Sigmoid colon (tissue), 7 donors: ENCODE measurements around the gene MGP. TPM values are rescaled to one million over a fixed set of nuclear protein-coding genes. Genes with fewer than 3 reads are reported as not detected.

ENCODE experiments used
- DNase-seq: peaks from one replicate; pipeline ENCODE4 v3.0.0-alpha.2; 2019
- H3K27ac ChIP-seq, 4 donors: fragments of 200-600 bp; sonication (generic); one replicate each; pipeline ENCODE4 v1.5.1; 2016 to 2019; ENCODE audit warnings: mild to moderate bottlenecking in 1 of 4
- H3K27me3 ChIP-seq, 3 donors: fragments of 200-600 bp; sonication (generic); one replicate each; pipeline ENCODE4 v1.5.1; 2019; ENCODE audit warnings: mild to moderate bottlenecking in 1 of 3
- H3K36me3 ChIP-seq, 4 donors: fragments of 200-600 bp; sonication (generic); one replicate each; pipeline ENCODE4 v1.5.1; 2016 to 2019
- H3K4me1 ChIP-seq, 4 donors: fragments of 200-600 bp; sonication (generic); one replicate each; pipeline ENCODE4 v1.5.1; 2017 to 2019
- H3K4me3 ChIP-seq, 4 donors: fragments of 200-600 bp; sonication (generic); one replicate each; pipeline ENCODE4 v1.5.1; 2017 to 2019; ENCODE audit warnings: mild to moderate bottlenecking in 2 of 4, moderate library complexity in 1 of 4
- H3K9me3 ChIP-seq, 4 donors: fragments of 200-600 bp in 3 of 4; sonication (generic) in 3 of 4; one replicate each; pipeline versions ENCODE4 v1.5.1 to v1.6.1; 2013 to 2019
- CTCF ChIP-seq, 4 experiments: fragments of 450-650 bp in 3 of 4; fragments of 200-600 bp in 1 of 4; IDR thresholded peaks; one replicate each; pipeline ENCODE4 v1.5.1; 2016 to 2019; ENCODE audit warnings: antibody characterized with exemption in 4 of 4, mild to moderate bottlenecking in 3 of 4, moderate library complexity in 2 of 4
- EP300 ChIP-seq, 4 donors: sonication (generic); formaldehyde crosslinking; IDR thresholded peaks; one replicate each; pipeline ENCODE4 v1.6.1; 2017; ENCODE audit warnings: antibody characterized with exemption in 4 of 4
- POLR2A ChIP-seq, 2 donors: fragments of 450-650 bp; IDR thresholded peaks; one replicate each; pipeline ENCODE4 v1.6.1; 2016; ENCODE audit warnings: antibody characterized with exemption in 2 of 2, mild to moderate bottlenecking in 2 of 2, moderate library complexity in 2 of 2
- POLR2AphosphoS5 ChIP-seq, 4 donors: sonication (generic); formaldehyde crosslinking; IDR thresholded peaks; one replicate each; pipeline ENCODE4 v1.6.1; 2017; ENCODE audit warnings: antibody characterized with exemption in 4 of 4
- WGBS, 2 donors: extraction: QIAGEN DNeasy Blood & Tissue Kit; methylation state at CpG; one replicate each; pipeline ENCODE4 v1.1.7; 2013; 5-methylcytosine and 5-hydroxymethylcytosine counted together
- intact Hi-C: fragments of 100-400 bp; cut with DNase I; formaldehyde crosslinking; loops from one replicate; pipeline ENCODE4 v1.15.1; 2023
- polyA plus RNA-seq, 3 donors: library from polyadenylated mRNA; stranded (reverse); fragments of 200-250 nt; gene quantifications; one replicate each; pipeline ENCODE4 v1.2.3, GENCODE V29; 2013
- total RNA-seq, 4 donors: library from RNA; depleted of rRNA; stranded (reverse); fragments of >200 nt; gene quantifications; one replicate each; pipeline ENCODE4 v1.1.0, GENCODE V29; 2016
- donor health status: healthy with polysubstance abuse.
- donor health status: Bipolar disorder and iron deficiency.
- donor health status: healthy.

The MGP gene
- total and polyA plus RNA-seq, 7 donors, result 21.7 to 2,103 (median 984) TPM

DNA sequence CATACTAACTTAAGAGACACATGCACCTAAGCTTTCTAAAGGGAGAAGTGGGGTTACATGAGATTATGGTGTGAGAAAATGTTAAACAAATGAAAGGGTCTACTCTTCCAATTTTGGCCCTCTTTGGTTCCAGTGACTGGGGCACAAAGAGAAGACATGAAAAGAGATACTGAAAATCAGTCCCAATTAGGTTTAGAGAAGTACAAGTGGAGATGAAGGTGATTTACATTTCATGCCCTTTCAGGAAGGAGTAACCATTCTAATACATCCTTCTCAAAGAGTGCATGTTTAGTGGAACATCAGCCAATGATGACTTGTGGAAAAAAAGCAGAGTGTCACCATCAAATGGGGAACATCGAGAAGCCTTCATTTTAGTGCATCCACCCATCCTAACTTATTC, 14.4 kb downstream of the MGP start:
- TF ChIP-seq POLR2A (IDR thresholded peaks at IDR 0.05) (no peak), CTCF (IDR thresholded peaks at IDR 0.05) (no peak), EP300 (IDR thresholded peaks at IDR 0.05) (no peak), POLR2AphosphoS5 (IDR thresholded peaks at IDR 0.05) (no peak)
- no peaks in the 10 kb centered on the region for H3K27me3 ChIP-seq
- H3K9me3 ChIP-seq, result peaks cover 0 to 5% (median 2%) of the 10 kb centered on the region in 4 donors
- peaks cover 0 to 21% (median 10%) of the 10 kb centered on the region in 4 donors for H3K4me1 ChIP-seq
- no peak overlapping the region for H3K4me3 ChIP-seq
- intact Hi-C loops, result no loop called here
- no peak overlapping the region for H3K27ac ChIP-seq
- no peaks in the 10 kb centered on the region for H3K36me3 ChIP-seq
- no peak for DNase-seq
- 85 to 97% methylated on average over 1 of the region's 1 CpG for WGBS, 2 donors

DNA sequence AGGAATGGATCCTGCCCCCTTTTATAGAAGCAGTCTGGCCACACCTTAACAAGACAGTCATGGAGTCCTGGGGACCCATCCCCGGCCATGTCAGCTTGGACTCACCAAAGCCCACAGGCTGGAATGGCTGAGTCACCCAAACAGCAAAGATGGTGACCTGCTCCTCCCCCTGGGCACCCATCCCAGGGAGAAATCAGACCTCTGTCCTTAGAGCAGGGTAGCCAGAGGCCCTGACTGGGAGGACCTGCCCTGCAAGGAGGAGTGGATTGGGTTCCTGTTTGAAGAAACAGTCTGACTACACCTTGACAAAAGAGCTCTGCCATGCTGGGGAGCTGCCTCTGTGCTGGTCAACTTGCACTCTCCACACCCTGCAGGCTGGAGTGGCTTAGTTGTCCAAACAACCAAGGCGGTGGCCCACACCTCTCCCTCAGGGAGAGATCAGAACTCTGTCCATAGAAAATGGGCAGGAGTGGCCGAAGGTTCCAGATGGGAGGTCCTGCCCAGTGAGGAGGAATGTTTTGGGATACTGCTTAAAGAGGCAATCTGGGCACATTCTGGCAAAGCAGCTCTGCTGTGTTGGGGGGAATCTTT, 16.6 kb downstream of the MGP start:
- H3K9me3 ChIP-seq, result peaks cover 0 to 5% (median 2%) of the 10 kb centered on the region in 4 donors
- intact Hi-C loops, result no loop called here
- H3K27me3 ChIP-seq, result no peaks in the 10 kb centered on the region
- no peak overlapping the region for H3K27ac ChIP-seq
- TF ChIP-seq POLR2A (IDR thresholded peaks at IDR 0.05), result no peak
- TF ChIP-seq POLR2AphosphoS5 (IDR thresholded peaks at IDR 0.05), result no peak
- no peak for TF ChIP-seq EP300 (IDR thresholded peaks at IDR 0.05)
- TF ChIP-seq CTCF (IDR thresholded peaks at IDR 0.05), result no peak
- WGBS, 2 donors, result 92 to 94% methylated on average over 3 of the region's 3 CpGs
- no peak for DNase-seq
- H3K4me1 ChIP-seq, result peaks cover 0 to 20% (median 8%) of the 10 kb centered on the region in 4 donors
- no peaks in the 10 kb centered on the region for H3K36me3 ChIP-seq
- no peak overlapping the region for H3K4me3 ChIP-seq

DNA sequence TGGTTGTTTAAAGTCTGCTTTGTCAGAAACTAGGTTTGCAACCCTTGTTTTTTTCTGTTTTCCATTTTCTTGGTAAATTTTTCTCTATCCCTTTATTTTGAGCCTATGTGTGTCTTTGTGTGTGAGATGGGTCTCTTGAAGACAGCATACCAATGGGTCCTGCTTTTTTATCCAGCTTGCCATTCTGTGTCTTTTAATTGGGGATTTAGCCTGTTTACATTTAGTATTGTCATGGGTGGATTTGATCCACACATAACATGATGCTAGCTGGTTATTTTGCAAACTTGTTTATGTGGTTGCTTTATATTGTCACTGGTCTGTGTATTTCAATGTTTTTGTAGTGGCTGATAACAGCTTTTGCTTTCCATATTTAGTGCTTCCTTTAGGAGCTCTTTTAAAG, 25.2 kb downstream of the MGP start:
- TF ChIP-seq EP300 (IDR thresholded peaks at IDR 0.05) (no peak), POLR2A (IDR thresholded peaks at IDR 0.05) (no peak), CTCF (IDR thresholded peaks at IDR 0.05) (no peak), POLR2AphosphoS5 (IDR thresholded peaks at IDR 0.05) (no peak)
- H3K36me3 ChIP-seq, result no peaks in the 10 kb centered on the region

GRCh38 chr12:14858513-14858912, 27.1 kb downstream of the MGP start:
- peaks cover 0 to 9% (median 0%) of the 10 kb centered on the region in 4 donors for H3K4me1 ChIP-seq
- H3K27me3 ChIP-seq, result no peaks in the 10 kb centered on the region
- H3K9me3 ChIP-seq, result peaks cover 0 to 6% (median 4%) of the 10 kb centered on the region in 4 donors
- intact Hi-C loops, result no loop called here
- DNase-seq, result no peak
- 86 to 90% methylated on average over 1 of the region's 1 CpG for WGBS, 2 donors
- no peak overlapping the region for H3K4me3 ChIP-seq
- TF ChIP-seq POLR2AphosphoS5 (IDR thresholded peaks at IDR 0.05), result no peak
- TF ChIP-seq EP300 (IDR thresholded peaks at IDR 0.05), result no peak
- TF ChIP-seq CTCF (IDR thresholded peaks at IDR 0.05), result no peak
- TF ChIP-seq POLR2A (IDR thresholded peaks at IDR 0.05), result no peak
- no peak overlapping the region for H3K27ac ChIP-seq
- no peaks in the 10 kb centered on the region for H3K36me3 ChIP-seq

More for the DNA sequence above, 25.2 kb downstream of the MGP start:
- H3K4me1 ChIP-seq, result no peaks in the 10 kb centered on the region
- no peak overlapping the region for H3K27ac ChIP-seq
- no peak overlapping the region for H3K4me3 ChIP-seq
- no peak for DNase-seq
- H3K9me3 ChIP-seq, result peaks cover 0 to 6% (median 4%) of the 10 kb centered on the region in 4 donors
- no peaks in the 10 kb centered on the region for H3K27me3 ChIP-seq
- intact Hi-C loops, result no loop called here
